Hindlimb muscle (tissue), 1 donor: Measurements from ENCODE around the gene JSRP1. TPM values are rescaled to one million over a fixed set of nuclear protein-coding genes. Genes with fewer than 3 reads are reported as not detected.

Source experiments
- DNase-seq: peaks from one replicate; pipeline ENCODE4 v3.0.0-alpha.2; 2013
- polyA plus RNA-seq: library from polyadenylated mRNA; unstranded; fragments of 120-200 nt; gene quantifications from one replicate; pipeline ENCODE4 v1.2.1, GENCODE V29; 2013; ENCODE audit not compliant: insufficient read length

JSRP1 gene
- polyA plus RNA-seq, 1 donor, result 111 TPM

DNA sequence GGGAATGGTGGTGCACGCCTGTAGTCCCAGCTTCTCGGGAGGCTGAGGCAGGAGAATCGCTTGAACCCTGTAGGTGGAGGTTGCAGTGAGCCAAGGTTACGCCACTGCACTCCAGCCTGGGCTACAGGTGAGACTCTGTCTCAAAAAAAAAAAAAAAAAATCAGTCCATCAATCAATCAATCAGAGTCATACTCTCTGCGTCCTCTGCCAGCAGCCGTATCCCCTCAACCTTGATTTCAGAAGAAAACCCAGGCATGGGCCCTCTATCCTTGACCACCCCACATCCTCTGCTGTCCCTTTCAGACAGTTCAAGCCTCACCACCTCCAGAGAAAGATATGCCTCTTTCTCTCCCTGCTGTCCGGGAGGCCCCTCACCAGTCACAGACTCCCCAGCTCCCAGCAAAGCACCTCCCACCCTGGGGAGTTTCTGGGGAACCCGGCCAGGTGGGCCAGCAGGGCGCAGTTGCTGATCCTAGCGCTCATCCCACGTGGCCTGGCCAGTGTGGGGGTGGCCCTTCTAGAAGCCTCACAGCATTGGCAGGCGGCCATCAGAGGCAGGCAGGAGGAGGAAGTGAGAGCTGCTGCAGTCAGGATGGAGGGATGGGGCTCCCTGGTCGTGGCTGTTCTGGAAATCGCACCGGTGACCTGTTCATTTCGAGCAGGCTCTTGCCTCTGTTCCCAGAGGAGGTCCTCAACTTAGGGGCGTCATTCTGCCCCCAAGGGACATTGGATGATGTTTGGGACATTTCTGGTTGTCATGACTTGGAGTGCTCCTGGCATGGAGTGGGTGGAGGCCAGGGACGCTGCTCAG lies 10.2 kb upstream of the JSRP1 start:
- peak; percentile 69 for DNase-seq

DNA sequence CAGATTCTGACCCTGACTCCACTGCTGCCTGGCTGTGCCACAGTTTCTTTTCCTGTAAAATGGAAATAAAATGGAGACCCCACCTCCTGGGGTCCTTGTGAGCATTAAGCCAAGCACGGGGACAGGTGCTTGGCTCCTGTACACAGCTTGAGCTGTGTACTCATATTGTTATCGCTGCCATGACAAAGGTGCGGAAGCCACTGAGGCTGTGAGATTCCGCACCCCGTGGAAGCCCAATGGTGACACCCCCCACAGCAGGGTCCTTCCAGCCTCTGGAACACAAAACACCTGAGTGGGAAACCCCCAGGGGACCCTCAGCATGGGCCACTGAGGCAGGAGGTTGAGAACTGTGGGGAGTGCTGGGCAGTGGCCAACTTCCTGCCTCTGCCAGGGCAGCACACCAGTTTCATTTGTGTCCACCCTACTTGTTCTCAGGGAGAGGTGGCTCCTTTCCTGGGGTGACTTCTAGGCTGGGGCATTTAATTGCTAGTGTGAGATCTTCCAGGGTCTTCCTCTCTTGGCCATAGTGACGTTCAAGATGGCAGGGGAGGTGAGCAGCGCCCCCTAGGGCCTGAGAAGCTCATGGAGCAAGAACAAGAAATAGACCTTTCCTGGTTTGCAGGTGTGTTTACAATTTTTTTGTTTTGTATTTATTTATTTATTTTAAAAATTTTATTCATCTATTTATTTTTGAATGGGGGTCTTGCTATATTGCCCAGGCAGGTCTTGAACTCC lies 5.4 kb upstream of the JSRP1 start:
- DNase-seq, result no peak

DNA sequence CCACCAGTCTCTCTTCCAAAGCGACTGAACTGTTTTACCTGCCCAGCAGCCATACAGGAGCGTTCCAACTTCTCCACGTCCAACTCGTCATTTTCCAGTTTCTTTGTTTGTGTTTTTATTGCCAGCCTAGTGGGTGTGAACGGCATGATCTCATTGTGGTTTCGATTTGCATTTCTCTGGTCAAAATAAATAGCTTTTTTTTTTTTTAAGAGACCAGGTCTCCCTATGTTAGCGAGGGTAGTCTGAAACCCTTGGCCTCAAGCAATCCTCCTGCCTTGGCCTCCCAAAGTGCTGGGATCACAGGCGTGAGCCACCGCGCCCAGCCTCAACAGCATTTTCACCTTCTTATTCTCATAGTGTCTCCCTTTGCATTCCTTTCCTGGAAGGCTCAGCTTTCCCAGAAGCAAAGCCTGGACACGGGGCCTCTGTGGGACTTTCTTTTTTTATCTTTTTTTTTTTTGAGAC lies 4.2 kb upstream of the JSRP1 start:
- DNase-seq, result no peak

DNA sequence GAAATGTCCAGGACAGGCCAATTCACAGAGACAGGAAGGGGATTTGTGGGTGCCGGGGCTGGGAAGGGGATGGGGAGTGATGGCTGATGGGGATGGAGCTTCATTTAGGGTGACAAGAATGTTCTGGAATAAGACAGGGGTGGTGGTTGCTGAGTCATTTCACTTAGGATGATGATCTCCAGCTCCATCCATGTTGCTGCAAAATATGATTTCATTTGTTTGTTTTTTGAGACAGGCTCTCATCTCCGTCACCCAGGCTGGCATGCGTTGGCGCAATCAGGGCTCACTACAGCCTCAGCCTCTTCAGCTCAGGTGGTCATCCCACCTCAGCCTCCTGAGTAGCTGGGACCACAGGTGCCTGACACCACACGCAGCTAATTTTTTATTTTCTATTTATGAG lies 3.1 kb upstream of the JSRP1 start:
- no peak for DNase-seq

DNA sequence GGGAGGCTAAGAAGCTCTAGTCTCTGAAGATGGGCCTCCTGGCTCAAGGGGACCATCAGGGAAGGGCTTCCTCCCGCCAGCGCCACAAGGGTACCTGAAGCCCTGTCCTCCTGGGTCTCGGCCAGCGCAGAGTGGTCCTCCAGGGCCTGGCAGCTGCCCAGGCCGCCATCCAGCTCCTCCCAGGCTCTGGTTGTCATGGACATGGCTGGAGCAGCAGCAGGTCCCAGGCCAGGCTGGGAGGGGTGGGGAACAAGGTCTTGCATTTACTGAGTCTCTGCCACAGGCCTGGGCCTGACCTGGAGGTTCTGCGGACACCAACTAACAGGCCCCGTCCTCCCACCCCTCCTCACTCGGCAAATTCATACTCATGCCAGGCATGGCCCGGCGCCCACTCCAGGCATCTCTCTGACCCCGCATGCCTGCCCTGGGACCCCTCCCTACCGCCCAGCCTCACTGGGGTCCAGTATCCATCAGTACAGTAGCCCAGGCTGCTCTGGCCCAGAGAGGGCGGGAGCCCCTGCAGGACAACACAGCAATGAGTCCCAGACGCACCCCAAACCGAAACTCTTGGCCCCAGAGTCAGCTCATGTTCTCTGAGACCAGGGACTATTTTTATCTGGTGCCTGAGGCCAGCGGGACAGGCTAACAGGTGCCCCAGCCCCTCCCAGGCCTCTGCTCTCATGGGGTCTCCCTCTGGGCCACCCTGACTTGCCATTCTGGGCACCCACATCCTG lies 938 bp downstream of the JSRP1 start:
- no peak for DNase-seq

DNA sequence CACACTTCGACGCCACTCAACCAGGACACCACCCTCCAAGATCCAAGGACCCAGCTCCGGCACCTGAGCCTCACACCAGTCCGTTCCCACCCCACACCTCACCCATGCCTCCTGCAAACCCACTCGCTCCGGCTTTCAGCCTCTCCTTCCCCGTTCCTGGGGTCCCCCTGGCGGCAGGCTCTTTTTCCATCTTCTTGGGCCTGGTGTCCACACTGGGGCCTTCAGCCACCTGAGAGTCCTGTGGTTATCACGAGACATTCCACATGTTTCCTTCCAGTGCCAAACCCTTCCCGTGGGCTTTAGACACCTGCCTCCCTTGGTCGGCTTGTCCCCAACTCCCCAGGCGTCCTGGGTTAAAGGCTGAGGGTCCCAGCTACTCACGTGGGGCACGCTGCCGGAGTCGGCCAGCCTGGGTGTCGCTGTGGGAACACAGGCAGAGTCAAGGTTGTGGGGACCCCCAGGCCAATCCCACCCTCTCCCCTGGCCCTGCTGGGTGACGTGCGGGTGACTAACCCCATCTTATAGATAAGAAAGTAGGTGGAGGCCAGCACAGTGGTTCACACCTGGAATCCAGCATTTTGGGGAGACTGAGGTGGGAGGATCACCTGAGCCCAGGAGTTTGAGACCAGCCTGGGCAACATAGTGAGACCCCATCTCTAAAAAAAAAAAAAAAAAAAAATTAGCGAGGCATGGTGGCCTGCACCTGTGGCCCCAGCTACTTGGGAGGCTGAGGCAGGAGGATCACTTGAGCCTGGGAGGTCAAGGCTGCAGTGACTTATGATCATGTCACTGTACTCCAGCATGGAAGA lies 1.9 kb downstream of the JSRP1 start:
- no peak for DNase-seq

DNA sequence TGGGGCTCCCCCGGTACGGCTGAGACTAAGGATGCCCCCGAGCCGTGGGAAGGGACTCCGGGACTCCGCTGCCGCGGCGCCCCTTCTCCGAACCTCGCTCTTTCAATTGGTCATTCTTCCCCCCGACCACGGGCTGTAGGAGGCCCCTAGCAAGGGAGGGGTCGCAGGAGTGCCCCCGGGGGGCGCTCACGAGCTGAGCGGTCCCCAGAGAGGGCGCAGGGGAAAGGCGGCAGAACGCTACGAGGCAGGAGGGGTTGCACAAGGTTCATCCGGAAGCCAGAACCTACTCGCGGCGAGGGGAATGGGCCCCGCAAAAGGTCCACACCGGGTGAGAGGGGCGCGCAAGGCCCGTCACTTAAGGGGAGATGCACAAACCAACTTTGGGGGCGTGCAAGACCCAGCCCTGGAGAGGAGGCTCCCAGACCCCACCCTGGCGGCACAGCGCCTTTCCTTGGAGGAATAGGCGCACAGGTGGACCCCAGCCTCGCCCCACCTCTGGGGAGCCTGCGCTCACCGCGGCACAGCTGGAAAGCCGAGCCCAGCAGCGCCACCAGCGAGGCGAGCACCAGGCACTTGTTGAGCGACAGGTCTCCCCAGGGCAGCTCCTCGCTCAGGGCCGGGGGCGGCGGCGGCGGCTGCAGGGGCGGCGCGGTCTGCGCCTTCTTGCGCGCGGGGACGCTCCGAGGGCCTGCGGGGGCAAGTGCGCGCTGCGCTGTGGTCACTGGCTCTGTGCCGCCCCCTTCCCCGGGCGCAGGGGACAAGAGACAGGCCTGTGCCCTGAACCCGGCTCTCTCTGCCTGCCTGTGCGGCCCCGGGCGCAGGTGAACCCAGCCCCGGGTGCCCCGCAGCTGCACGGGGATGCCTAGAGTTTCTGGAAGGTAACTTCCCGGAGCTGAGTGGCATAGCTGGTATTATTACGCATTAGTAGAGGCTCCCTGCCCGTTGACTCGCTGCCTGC lies 2.8 kb downstream of the JSRP1 start:
- no peak for DNase-seq

DNA sequence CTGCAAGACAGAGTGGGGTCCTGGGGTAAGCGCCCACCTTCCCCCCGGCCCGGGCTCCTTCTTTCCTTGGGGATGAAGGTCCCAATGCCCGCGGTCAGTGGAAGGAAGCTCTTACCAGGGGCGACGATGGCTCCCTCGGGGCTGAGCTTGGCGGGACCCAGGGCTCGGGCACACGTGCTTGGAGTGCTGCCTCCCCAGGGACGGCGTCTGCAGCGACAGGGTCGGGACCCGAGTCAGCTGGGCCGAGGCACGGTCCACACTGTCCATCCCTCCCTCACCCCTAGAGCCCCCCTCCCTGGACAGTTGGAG lies 3.5 kb downstream of the JSRP1 start:
- no peak for DNase-seq

DNA sequence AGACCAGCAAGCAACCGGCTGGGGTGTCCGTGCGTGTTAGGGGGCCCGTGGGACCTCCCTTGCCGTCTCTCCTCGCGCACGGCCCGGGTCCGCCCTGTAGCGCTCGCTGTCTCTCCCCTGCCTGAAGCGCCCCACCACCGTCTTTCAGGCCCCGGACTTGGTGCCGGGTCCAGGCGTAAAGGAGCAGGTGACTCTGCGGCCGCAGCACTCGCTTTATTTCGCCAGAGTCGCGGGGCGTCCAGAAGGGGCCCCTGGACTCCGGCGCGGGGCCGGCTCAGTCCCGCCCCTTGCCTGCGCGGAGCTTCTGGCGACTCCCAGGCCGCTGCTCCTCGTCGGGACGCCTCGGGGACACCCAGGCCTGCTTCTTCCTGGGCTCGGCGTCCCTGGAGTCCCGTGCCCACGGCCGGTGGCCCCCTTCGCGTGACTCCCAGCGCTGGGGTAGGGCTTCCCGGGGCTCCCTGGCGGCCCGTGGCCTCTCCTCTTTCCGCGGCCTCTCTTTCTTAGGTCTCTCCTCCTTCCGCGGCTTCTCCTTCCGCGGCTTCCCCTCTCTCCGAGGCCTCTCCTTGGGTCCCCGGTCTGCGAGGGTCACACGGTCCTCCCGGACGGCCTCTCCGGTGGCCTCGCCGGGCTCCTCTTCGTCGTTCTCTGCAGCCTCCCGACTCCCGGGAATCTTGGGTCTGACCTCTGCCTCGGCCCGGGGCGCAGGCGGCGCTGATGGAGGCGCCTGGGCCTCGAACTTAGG lies 4.0 kb downstream of the JSRP1 start:
- DNase-seq, result no peak

DNA sequence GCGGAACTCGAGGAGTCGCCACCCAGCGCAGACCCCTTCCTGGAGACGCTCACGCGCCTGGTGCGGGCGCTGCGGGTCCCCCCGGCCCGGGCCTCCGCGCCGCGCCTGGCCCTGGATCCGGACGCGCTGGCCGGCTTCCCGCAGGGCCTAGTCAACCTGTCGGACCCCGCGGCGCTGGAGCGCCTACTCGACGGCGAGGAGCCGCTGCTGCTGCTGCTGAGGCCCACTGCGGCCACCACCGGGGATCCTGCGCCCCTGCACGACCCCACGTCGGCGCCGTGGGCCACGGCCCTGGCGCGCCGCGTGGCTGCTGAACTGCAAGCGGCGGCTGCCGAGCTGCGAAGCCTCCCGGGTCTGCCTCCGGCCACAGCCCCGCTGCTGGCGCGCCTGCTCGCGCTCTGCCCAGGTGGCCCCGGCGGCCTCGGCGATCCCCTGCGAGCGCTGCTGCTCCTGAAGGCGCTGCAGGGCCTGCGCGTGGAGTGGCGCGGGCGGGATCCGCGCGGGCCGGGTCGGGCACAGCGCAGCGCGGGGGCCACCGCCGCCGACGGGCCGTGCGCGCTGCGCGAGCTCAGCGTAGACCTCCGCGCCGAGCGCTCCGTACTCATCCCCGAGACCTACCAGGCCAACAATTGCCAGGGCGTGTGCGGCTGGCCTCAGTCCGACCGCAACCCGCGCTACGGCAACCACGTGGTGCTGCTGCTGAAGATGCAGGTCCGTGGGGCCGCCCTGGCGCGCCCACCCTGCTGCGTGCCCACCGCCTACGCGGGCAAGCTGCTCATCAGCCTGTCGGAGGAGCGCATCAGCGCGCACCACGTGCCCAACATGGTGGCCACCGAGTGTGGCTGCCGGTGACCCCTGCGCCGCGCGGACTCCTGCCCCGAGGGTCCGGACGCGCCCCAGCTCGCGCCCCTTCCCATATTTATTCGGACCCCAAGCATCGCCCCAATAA lies 4.8 kb downstream of the JSRP1 start:
- DNase-seq, result no peak

DNA sequence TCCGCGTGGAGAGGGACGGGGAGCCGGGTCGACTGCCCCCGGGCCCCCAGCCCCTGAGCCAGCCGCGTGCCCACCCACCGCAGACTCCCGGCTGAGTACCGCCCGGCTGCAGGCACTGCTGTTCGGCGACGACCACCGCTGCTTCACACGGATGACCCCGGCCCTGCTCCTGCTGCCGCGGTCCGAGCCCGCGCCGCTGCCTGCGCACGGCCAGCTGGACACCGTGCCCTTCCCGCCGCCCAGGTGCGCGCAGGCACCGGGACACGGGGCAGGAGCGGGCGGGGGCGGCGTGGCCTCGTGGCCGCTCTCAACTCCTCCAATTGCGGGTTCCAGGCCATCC lies 5.5 kb downstream of the JSRP1 start:
- no peak for DNase-seq

DNA sequence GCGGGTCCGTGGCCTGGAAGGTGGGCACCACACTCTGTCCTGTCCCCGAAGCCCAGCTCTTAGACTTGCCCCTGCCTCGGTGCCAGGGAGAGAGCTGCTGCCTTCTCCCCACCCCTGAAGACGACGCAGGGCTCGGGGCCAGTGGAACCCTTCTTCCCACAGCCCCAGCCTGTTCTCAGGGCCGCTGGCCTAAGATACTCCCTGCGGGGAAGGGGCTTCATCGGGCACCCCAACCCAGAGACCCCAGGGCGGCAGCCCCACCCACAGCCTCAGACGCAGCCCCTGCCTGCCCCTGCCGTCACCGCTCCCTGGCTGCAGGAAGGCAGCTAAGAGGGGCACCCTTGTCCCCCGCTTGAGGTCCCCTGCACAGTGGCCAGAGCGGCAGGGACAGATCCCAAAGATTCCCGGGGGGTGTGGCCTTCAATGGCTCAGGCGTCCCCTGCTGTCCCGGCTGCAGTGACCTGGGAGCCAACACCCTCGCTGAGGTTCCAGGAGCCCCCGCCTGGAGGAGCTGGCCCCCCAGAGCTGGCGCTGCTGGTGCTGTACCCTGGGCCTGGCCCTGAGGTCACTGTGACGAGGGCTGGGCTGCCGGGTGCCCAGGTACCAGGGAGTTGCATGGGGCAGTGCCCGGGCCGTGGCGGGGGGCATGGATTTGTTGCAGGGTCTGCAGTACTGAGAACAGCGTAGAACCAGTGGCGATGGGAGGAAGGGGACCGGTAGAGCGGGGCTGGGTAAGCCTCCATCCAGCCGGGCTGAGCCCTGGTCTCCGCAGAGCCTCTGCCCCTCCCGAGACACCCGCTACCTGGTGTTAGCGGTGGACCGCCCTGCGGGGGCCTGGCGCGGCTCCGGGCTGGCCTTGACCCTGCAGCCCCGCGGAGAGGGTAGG lies 6.1 kb downstream of the JSRP1 start:
- DNase-seq, result no peak

DNA sequence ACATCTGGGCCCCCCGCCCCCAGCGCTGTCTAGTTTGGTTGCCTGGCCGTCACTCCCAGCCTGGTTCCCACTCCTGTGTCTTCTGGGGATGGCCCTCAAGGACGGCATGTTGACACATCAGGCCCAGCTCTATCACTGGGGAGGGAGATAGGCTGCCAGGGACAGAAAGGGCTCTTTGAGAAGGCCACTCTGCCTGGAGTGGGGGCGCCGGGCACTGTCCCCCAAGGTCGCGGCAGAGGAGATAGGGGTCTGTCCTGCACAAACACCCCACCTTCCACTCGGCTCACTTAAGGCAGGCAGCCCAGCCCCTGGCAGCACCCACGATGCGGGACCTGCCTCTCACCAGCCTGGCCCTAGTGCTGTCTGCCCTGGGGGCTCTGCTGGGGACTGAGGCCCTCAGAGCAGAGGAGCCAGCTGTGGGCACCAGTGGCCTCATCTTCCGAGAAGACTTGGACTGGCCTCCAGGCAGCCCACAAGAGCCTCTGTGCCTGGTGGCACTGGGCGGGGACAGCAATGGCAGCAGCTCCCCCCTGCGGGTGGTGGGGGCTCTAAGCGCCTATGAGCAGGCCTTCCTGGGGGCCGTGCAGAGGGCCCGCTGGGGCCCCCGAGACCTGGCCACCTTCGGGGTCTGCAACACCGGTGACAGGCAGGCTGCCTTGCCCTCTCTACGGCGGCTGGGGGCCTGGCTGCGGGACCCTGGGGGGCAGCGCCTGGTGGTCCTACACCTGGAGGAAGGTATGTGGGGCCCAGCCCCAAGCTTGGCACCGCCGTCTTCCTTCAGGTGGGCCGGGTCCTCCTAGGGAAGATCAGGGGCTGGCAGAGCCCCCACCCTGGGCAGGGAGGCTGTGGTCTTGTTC lies 7.0 kb downstream of the JSRP1 start, which contains the start of gene AMH:
AMH (plus strand) TSS at position 314 of the 857 bp plus-strand sequence; CDS start at position 324, 10 bp downstream.
- DNase-seq, result no peak

DNA sequence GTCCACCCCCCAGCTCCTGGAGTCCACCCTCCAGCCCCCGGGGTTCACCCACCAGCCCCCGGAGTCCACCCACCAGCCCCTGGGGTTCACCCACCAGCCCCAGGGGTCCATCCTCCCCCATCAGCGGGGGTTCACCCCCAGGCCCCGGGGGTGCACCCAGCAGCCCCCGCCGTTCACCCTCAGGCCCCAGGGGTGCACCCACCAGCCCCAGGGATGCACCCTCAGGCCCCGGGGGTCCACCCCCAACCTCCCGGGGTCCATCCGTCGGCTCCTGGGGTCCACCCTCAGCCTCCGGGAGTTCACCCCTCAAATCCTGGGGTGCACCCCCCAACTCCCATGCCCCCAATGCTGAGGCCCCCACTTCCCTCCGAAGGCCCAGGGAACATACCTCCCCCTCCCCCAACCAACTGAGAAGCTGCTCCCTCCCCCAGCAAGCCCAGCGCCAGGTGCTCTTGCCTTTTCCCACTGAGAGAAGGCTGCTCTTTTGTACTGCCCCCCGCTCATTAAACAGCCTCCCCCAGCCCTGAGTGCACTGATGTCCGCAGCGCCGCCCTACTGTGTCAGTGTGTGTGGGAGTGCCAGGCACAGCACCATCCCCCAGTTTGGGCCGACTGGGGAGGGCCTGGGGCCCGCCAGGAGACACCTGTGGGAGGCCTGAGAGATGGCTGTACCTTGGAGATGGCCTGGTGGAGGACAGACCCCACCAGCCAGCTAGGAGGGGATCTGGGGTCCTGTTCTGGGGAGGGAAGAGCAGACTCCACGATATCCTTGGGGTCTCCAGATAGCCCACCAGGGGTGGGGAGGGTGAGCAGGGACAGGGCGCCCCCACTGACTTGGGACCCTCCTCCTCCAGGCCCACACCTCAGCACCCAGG lies 7.8 kb downstream of the JSRP1 start:
- no peak for DNase-seq

DNA sequence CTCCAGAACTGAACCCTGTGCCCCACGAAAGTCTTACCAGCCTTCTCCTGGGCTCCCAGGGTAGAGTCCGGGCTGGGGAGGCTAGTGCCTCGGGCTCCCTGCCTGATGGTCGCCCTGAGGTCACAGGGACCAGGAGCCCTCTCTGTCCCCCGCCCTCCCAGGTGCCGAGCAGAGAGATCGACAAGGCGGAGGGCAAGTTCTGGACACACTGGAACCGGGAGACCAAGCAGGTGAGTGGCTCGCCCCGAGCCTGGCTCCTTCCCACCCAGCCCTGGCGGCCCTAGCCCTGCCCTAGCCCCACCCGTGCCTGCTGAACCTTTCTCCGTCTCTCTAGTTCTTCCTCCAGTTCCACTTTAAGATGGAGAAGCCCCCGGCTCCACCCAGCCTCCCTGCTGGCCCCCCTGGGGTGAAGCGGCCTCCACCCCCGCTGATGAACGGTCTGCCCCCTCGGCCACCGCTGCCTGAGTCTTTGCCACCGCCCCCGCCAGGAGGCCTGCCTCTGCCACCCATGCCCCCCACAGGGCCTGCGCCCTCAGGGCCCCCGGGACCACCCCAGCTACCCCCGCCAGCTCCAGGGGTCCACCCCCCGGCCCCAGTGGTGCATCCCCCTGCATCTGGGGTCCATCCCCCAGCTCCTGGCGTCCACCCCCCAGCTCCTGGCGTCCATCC lies 8.7 kb downstream of the JSRP1 start:
- no peak for DNase-seq
